Stimulated activated CD4-positive, alpha-beta T cell treated with anti-CD3 and anti-CD28 coated beads, Interleukin-15, amount 100 ng/mL, for 48 hours (primary cell): ENCODE data around the gene MEGF6.
A peak's percentile ranks its signal among the peaks of the same experiment; 100 is the strongest.

Source experiments
- DNase-seq, 2 donors: peaks; one replicate each; pipeline ENCODE4 v3.0.0-alpha.2; 2020; ENCODE audit warnings: low read depth in 2 of 2

The MEGF6 gene

GRCh38 chr1:3504151-3504821 is 107.0 kb downstream of the MEGF6 start:
- no peak for DNase-seq

GRCh38 chr1:3503525-3503886 is 107.8 kb downstream of the MEGF6 start:
- no peak for DNase-seq

GRCh38 chr1:3502641-3503524 is 108.4 kb downstream of the MEGF6 start:
- no peak for DNase-seq

GRCh38 chr1:3501856-3502640 is 109.3 kb downstream of the MEGF6 start:
- DNase-seq: no peak

- no peak for DNase-seq
Observed at GRCh38 chr1:3501437-3501836, 109.9 kb downstream of the MEGF6 start.

- DNase-seq: no peak
Observed at GRCh38 chr1:3500265-3500835, 111.0 kb downstream of the MEGF6 start.

GRCh38 chr1:3499611-3500010 is 111.7 kb downstream of the MEGF6 start:
- no peak for DNase-seq

GRCh38 chr1:3498986-3499385 is 112.3 kb downstream of the MEGF6 start:
- no peak for DNase-seq

GRCh38 chr1:3498246-3498930 is 112.9 kb downstream of the MEGF6 start:
- no peak for DNase-seq

- no peak for DNase-seq
Observed at GRCh38 chr1:3497521-3497920, 113.8 kb downstream of the MEGF6 start.

GRCh38 chr1:3496916-3497315 is 114.4 kb downstream of the MEGF6 start:
- DNase-seq: no peak

GRCh38 chr1:3495776-3496745 is 115.2 kb downstream of the MEGF6 start:
- DNase-seq: no peak

- no peak for DNase-seq
Observed at GRCh38 chr1:3494321-3495308, 116.7 kb downstream of the MEGF6 start.

GRCh38 chr1:3492545-3493246 is 118.6 kb downstream of the MEGF6 start:
- no peak for DNase-seq

- peak; percentile 58 to 82 for DNase-seq
Observed at GRCh38 chr1:3491291-3492246, 119.7 kb downstream of the MEGF6 start.

GRCh38 chr1:3490046-3490745 is 121.1 kb downstream of the MEGF6 start:
- DNase-seq: no peak

- no peak for DNase-seq
Observed at GRCh38 chr1:3488432-3488831, 122.9 kb downstream of the MEGF6 start.
